ENCODE results near the gene SNX2. TPM values are rescaled to one million over a fixed set of nuclear protein-coding genes. Genes with fewer than 3 reads are reported as not detected.

Gene SNX2, protein sequence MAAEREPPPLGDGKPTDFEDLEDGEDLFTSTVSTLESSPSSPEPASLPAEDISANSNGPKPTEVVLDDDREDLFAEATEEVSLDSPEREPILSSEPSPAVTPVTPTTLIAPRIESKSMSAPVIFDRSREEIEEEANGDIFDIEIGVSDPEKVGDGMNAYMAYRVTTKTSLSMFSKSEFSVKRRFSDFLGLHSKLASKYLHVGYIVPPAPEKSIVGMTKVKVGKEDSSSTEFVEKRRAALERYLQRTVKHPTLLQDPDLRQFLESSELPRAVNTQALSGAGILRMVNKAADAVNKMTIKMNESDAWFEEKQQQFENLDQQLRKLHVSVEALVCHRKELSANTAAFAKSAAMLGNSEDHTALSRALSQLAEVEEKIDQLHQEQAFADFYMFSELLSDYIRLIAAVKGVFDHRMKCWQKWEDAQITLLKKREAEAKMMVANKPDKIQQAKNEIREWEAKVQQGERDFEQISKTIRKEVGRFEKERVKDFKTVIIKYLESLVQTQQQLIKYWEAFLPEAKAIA
- 145 TPM for total RNA-seq

GRCh38 chr5:122774861-122775549 is at the start of gene SNX2:
Gene SNX2, plus strand, starts transcription at chr5:122775080. Its CDS starts 24 bp downstream, at chr5:122775104.

DNA sequence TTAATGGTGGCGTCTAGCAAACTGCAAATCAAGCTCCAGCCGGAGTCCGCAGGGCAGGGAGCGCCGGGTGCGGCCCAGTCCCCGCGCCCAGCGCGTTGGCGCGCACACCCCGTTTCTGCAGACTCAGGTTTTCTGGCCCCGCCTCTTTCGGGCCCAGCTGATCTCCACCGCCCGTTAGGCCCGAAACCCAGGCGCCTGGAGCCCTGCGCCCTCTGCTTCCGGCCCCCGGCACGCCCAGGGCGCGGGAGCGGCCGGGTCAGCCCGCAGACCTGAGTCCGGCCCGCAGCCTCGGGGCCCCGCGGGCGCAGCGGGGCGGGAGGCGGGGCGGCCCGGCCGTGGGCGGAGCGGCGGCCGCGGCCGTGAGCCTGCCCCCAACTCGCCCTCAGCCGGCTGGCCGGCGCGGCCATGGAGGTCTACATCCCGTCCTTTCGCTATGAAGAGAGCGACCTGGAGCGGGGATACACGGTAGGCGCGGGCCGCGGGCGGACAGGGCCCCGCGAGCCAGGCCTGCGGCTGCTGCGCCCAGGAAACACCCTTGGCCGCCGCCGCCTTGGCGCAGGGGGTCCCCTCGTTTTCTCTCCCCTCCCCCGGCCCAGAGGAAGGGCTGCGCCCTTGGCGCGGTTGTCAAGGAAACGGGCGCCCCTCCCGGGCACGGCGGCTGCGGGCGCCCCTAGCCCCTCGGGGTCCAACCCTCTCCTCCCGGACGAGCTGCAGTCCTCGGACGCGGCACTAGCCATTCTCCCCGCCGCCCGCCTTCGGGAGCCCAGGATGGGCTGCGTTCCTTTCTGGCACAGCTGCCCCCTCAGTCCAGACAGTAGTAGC is 70.6 kb downstream of the SNX2 start, which contains the start of gene SNX24:
SNX24 (plus strand) TSS at position 385 of the 822 bp plus-strand sequence; CDS start at position 406, 21 bp downstream.

Other genes with a start within 250 kb of the SNX2 start
- 21.2 TPM for gene SNX24, start 70.5 kb downstream of the SNX2 start, total RNA-seq